ENCODE results near the gene MINPP1. TPM values are rescaled to one million over a fixed set of nuclear protein-coding genes. Genes with fewer than 3 reads are reported as not detected.

The MINPP1 gene
- total RNA-seq, 1 experiment from 2014 or later: 14.3 TPM

GRCh38 chr10:87593702-87594101 lies 89.0 kb downstream of the MINPP1 start:
- Histone ChIP-seq H3K9ac (ENCODE audit: low read length) (no peak overlapping the region), H3K4me2 (ENCODE audit: low read length) (0 out of 2 replicates have a peak overlapping the region, but pooled peaks have one; percentile 8), H2AFZ (ENCODE audit: low read length) (no peak overlapping the region), H3K27me3 (ENCODE audit: low read length) (no peaks in the 10 kb centered on the region), H3K4me3 (ENCODE audit: low read length) (no peak overlapping the region), H3K36me3 (ENCODE audit: low read depth, low read length) (no peaks in the 10 kb centered on the region), H3K27ac (ENCODE audit: low read length) (no peak overlapping the region), H3K79me2 (ENCODE audit: low read length) (no peaks in the 10 kb centered on the region), H3K4me1 (ENCODE audit: insufficient read depth, low read length) (peaks cover 30% of the 10 kb centered on the region), H3F3A (ENCODE audit: low read length, unreplicated experiment) (no peaks in the 10 kb centered on the region), H4K20me1 (ENCODE audit: low read length) (no peaks in the 10 kb centered on the region), H3K9me2 (replicated peaks; ENCODE audit: low read length) (no peaks in the 10 kb centered on the region), H3K9me3 (ENCODE audit: low read length) (no peaks in the 10 kb centered on the region)
- intact Hi-C loops (cut with micrococcal nuclease): loop anchor here (5.0 kb wide), 1 partner anchor 46 kb away; no protein-coding TSS in a partner anchor
- CTCF ChIA-PET: no interaction called here
- ATAC-seq (no peak), DNase-seq (no peak)
- POLR2A ChIA-PET (ENCODE audit: unreplicated experiment): no interaction called here
- TF ChIP-seq, protein P1, sequence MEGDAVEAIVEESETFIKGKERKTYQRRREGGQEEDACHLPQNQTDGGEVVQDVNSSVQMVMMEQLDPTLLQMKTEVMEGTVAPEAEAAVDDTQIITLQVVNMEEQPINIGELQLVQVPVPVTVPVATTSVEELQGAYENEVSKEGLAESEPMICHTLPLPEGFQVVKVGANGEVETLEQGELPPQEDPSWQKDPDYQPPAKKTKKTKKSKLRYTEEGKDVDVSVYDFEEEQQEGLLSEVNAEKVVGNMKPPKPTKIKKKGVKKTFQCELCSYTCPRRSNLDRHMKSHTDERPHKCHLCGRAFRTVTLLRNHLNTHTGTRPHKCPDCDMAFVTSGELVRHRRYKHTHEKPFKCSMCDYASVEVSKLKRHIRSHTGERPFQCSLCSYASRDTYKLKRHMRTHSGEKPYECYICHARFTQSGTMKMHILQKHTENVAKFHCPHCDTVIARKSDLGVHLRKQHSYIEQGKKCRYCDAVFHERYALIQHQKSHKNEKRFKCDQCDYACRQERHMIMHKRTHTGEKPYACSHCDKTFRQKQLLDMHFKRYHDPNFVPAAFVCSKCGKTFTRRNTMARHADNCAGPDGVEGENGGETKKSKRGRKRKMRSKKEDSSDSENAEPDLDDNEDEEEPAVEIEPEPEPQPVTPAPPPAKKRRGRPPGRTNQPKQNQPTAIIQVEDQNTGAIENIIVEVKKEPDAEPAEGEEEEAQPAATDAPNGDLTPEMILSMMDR (conservative IDR thresholded peaks at IDR 0.05; ENCODE audit: low read depth, low read length): no peak
- TF ChIP-seq EZH2phosphoT487 (IDR thresholded peaks at IDR 0.05; ENCODE audit: borderline replicate concordance, low read length) (no peak), EZH2 (IDR thresholded peaks at IDR 0.05; ENCODE audit: low read length, unreplicated experiment) (no peak)
- no TSS peak for BruUV-seq (replicated peaks)

DNA sequence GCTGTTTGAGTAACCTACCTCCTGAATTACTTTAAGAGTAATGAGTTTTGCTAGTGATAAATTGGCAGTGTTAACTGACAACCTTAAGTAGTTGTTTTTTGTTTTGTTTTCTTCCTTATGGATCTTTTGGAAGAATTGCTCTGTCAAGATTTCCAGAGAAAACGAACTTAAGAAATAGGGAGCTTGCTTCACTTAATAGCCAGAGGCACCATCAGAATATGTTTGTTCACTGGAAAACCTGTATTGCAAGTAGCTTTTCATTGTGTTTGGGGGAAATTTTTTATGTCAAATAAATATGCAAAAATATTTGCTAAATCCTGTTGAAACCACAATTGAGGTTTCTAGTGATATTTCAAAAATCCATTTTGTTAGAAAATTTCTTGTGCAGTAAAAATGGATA lies 89.5 kb downstream of the MINPP1 start:
- H3K4me3 ChIP-seq (ENCODE audit: low read length): no peak overlapping the region
- H3K27ac ChIP-seq (ENCODE audit: low read length): no peak overlapping the region
- no peaks in the 10 kb centered on the region for H3K27me3 ChIP-seq (ENCODE audit: low read length)
- ChIA-PET POLR2A (ENCODE audit: unreplicated experiment) (no interaction called here), CTCF (no interaction called here)
- ATAC-seq (no peak), DNase-seq (peak; percentile 37)
- no peaks in the 10 kb centered on the region for H3K9me2 ChIP-seq (replicated peaks; ENCODE audit: low read length)
- no peak overlapping the region for H2AFZ ChIP-seq (ENCODE audit: low read length)
- no peaks in the 10 kb centered on the region for H3K36me3 ChIP-seq (ENCODE audit: low read depth, low read length)
- no peaks in the 10 kb centered on the region for H4K20me1 ChIP-seq (ENCODE audit: low read length)
- no peaks in the 10 kb centered on the region for H3F3A ChIP-seq (ENCODE audit: low read length, unreplicated experiment)
- H3K79me2 ChIP-seq (ENCODE audit: low read length): no peaks in the 10 kb centered on the region
- 0 out of 2 replicates have a peak overlapping the region, but pooled peaks have one; percentile 15 for H3K4me2 ChIP-seq (ENCODE audit: low read length)
- intact Hi-C loops (cut with micrococcal nuclease): loop anchor here (5.0 kb wide), 1 partner anchor 47 kb away; no protein-coding TSS in a partner anchor
- TF ChIP-seq, protein P1 (conservative IDR thresholded peaks at IDR 0.05; ENCODE audit: low read depth, low read length): no peak
- TF ChIP-seq EZH2phosphoT487 (IDR thresholded peaks at IDR 0.05; ENCODE audit: borderline replicate concordance, low read length) (no peak), EZH2 (IDR thresholded peaks at IDR 0.05; ENCODE audit: low read length, unreplicated experiment) (no peak)
- H3K9me3 ChIP-seq (ENCODE audit: low read length): no peaks in the 10 kb centered on the region
- BruUV-seq (replicated peaks): no TSS peak
- H3K4me1 ChIP-seq (ENCODE audit: insufficient read depth, low read length): peaks cover 30% of the 10 kb centered on the region
- H3K9ac ChIP-seq (ENCODE audit: low read length): no peak overlapping the region

DNA sequence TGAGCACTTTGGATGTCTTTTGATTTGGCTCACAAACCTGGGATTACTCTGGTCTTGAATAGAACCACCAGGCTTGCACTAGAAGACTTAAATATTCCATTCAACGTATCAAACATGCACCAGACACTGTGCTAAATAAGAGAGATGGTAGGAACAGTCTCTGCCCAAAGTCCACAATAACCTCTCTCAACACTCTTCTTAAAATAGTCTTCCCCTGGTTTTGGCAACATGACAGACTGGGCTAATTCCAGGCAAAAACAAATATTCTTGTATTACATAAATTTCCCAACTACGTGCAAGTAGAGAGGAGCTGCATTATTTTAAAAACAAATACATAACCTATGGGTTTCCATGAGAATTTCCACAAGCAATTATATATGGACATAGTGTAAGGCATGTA lies 90.2 kb downstream of the MINPP1 start:
- Histone ChIP-seq H3K4me2 (ENCODE audit: low read length) (0 out of 2 replicates have a peak overlapping the region, but pooled peaks have one; percentile 15), H2AFZ (ENCODE audit: low read length) (no peak overlapping the region), H3K4me3 (ENCODE audit: low read length) (no peak overlapping the region), H3F3A (ENCODE audit: low read length, unreplicated experiment) (no peaks in the 10 kb centered on the region), H4K20me1 (ENCODE audit: low read length) (no peaks in the 10 kb centered on the region), H3K27ac (ENCODE audit: low read length) (no peak overlapping the region), H3K27me3 (ENCODE audit: low read length) (no peaks in the 10 kb centered on the region), H3K79me2 (ENCODE audit: low read length) (no peaks in the 10 kb centered on the region), H3K9me3 (ENCODE audit: low read length) (no peaks in the 10 kb centered on the region), H3K9ac (ENCODE audit: low read length) (no peak overlapping the region), H3K36me3 (ENCODE audit: low read depth, low read length) (no peaks in the 10 kb centered on the region), H3K9me2 (replicated peaks; ENCODE audit: low read length) (no peaks in the 10 kb centered on the region), H3K4me1 (ENCODE audit: insufficient read depth, low read length) (peaks cover 24% of the 10 kb centered on the region)
- ChIA-PET POLR2A (ENCODE audit: unreplicated experiment) (no interaction called here), CTCF (no interaction called here)
- intact Hi-C loops (cut with micrococcal nuclease): loop anchor here (5.0 kb wide), 1 partner anchor 48 kb away; no protein-coding TSS in a partner anchor
- TF ChIP-seq EZH2 (IDR thresholded peaks at IDR 0.05; ENCODE audit: low read length, unreplicated experiment) (no peak), EZH2phosphoT487 (IDR thresholded peaks at IDR 0.05; ENCODE audit: borderline replicate concordance, low read length) (no peak)
- TF ChIP-seq, protein P1 (conservative IDR thresholded peaks at IDR 0.05; ENCODE audit: low read depth, low read length): no peak
- DNase-seq (no peak), ATAC-seq (no peak)
- BruUV-seq (replicated peaks): no TSS peak

All from PC-3 (cell line).